ENCODE measurements around the gene CLDN14. TPM values are rescaled to one million over a fixed set of nuclear protein-coding genes. Genes with fewer than 3 reads are reported as not detected.

Gene CLDN14, protein sequence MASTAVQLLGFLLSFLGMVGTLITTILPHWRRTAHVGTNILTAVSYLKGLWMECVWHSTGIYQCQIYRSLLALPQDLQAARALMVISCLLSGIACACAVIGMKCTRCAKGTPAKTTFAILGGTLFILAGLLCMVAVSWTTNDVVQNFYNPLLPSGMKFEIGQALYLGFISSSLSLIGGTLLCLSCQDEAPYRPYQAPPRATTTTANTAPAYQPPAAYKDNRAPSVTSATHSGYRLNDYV
- under 1 TPM in 1 of 2 donors, not detected in 1; 0.04 TPM for polyA plus RNA-seq

DNA sequence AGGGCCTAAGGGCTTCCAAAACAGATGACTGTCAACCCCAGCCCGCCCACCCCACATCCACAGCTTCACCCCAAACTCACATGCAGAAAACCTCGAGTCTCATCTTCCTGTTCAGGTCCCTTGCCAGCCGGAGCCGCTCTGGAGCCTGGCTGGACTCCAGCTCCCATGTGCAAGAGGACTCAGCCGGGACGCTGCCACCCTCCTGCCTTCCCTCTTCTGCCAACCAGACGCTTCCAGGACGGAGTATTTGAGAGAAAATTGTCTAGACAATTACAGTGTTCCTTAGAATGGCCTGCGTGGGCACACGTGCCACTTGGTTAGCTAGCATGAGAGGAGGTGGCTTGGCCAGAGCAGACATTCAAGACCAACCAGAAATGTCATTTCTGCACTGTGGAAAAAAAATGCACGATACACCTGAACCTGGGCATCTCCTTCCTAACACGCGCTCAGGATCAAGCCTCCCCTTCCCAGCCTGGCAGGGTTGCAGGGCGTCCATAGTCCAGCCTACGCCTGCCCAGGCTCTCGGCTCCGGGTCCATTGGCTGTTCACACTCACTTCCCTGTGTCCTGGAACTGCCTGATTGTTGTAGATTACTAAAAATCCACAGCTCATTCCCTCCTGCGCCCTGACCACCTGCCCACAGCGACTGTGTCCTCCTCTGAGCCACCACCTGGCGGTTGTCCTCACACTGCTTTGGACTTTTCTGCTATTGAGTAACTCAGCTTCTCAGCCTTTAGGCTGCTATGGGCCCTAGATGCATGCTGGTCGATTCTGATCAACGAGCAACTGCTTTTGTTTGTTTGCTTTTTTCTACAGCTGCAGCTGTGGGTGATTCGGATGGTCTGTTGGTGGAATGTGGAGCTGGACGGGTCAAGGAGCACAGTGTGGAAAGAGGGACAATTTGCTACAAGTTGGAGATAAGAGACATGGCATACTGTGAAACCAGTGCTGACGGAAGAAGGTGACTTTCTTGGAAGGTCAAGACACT lies at the start of gene CLDN14:
Gene CLDN14, minus strand, starts transcription at position 708 of the 988 bp plus-strand sequence. CDS start 18,427 bp downstream, outside the sequence.
- Histone ChIP-seq H3K9me3 (ENCODE audit: control insufficient read depth in 2 of 2, insufficient read depth in 1 of 2, low read depth in 1 of 2, low read length in 1 of 2) (no peaks in the 10 kb centered on the region), H3K36me3 (ENCODE audit: control insufficient read depth in 2 of 2, insufficient read depth in 2 of 2, low read length in 1 of 2) (no peaks in the 10 kb centered on the region), H3K4me1 (ENCODE audit: control insufficient read depth in 2 of 2, insufficient read depth in 2 of 2, low read length in 1 of 2) (peaks cover 0 to 5% of the 10 kb centered on the region in 2 donors), H3K27me3 (ENCODE audit: control insufficient read depth in 1 of 2, insufficient read depth in 2 of 2, low read length in 2 of 2) (no peaks in the 10 kb centered on the region), H3K27ac (ENCODE audit: low read depth in 2 of 2, low read length in 1 of 2) (no peak within 1 kb of the TSS), H3K4me3 (ENCODE audit: low read depth in 1 of 2, low read length in 2 of 2) (no peak within 1 kb of the TSS)
- 65% methylated on average over 25 of the region's 25 CpGs for WGBS, 2 donors

DNA sequence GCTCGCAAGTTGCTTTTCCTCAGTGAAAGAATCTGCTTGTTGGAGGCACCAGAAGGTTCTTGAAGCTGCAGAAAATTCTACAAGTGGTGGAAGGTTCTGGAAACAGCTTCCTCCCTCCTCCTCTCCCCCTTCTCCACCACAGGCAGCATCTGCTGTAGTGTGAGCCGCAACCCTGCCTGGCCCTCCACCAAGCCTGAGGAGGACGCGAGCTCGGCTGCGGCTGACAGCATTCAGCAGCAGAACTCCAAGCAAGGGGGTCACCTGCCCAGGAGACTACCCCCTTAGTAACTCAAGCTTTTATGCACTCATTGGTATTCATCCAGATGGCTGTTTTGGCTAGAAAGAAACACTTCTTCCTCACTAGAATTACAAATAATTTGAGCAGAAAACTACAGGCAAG lies 48.8 kb upstream of the CLDN14 start:
- no peaks in the 10 kb centered on the region for H3K4me1 ChIP-seq (ENCODE audit: control insufficient read depth in 2 of 2, insufficient read depth in 2 of 2, low read length in 1 of 2)
- H3K27ac ChIP-seq (ENCODE audit: low read depth in 2 of 2, low read length in 1 of 2), result no peak overlapping the region
- H3K4me3 ChIP-seq (ENCODE audit: low read depth in 1 of 2, low read length in 2 of 2), result no peak overlapping the region
- no peaks in the 10 kb centered on the region for H3K9me3 ChIP-seq (ENCODE audit: control insufficient read depth in 2 of 2, insufficient read depth in 1 of 2, low read depth in 1 of 2, low read length in 1 of 2)
- no peaks in the 10 kb centered on the region for H3K36me3 ChIP-seq (ENCODE audit: control insufficient read depth in 2 of 2, insufficient read depth in 2 of 2, low read length in 1 of 2)
- H3K27me3 ChIP-seq (ENCODE audit: control insufficient read depth in 1 of 2, insufficient read depth in 2 of 2, low read length in 2 of 2), result peaks cover 0 to 2% of the 10 kb centered on the region in 2 donors
- 87 to 92% methylated on average over 6 of the region's 6 CpGs for WGBS, 2 donors

DNA sequence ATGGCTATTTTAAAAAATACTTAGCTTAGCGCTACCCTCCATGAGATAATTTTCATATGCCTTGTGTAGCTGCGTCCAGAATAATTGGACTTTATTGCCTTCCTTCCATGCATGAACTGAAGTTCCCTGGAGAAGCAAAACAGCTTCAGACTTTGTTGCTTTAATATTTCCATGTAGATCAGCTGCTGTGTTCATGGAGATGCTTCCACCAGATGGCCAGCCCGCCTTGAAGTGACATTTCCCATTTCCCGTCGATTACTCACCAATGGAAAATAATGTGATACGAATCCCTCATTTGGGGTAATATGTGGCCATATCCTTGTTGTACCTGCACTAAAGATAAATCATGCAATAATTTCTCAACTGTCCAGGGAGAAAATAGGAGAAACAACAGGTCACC lies 47.4 kb upstream of the CLDN14 start:
- Histone ChIP-seq H3K4me1 (ENCODE audit: control insufficient read depth in 2 of 2, insufficient read depth in 2 of 2, low read length in 1 of 2) (no peaks in the 10 kb centered on the region), H3K4me3 (ENCODE audit: low read depth in 1 of 2, low read length in 2 of 2) (no peak overlapping the region)

DNA sequence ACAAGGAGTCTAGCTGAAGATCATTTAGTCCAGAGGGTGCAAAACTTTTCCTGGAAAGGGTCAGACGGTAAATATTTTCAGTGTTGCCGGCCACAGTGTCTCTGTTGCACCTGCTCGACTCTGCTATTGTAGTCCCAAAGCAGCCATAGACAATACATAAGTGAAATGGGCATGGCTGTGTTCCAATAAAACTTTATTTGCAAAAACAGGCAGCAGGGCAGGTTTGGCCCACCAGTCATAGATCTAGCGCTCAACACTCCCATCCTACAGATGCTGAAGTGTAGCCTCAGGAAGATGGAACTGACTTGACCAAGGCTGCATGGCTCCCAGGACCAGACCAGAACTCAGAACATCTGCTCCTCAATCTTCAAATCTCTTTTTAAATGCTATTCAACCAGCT lies 46.2 kb upstream of the CLDN14 start:
- no peak overlapping the region for H3K4me3 ChIP-seq (ENCODE audit: low read depth in 1 of 2, low read length in 2 of 2)
- H3K9me3 ChIP-seq (ENCODE audit: control insufficient read depth in 2 of 2, insufficient read depth in 1 of 2, low read depth in 1 of 2, low read length in 1 of 2), result no peaks in the 10 kb centered on the region
- no peak overlapping the region for H3K27ac ChIP-seq (ENCODE audit: low read depth in 2 of 2, low read length in 1 of 2)
- no peaks in the 10 kb centered on the region for H3K36me3 ChIP-seq (ENCODE audit: control insufficient read depth in 2 of 2, insufficient read depth in 2 of 2, low read length in 1 of 2)
- H3K27me3 ChIP-seq (ENCODE audit: control insufficient read depth in 1 of 2, insufficient read depth in 2 of 2, low read length in 2 of 2), result peaks cover 0 to 2% of the 10 kb centered on the region in 2 donors
- no peaks in the 10 kb centered on the region for H3K4me1 ChIP-seq (ENCODE audit: control insufficient read depth in 2 of 2, insufficient read depth in 2 of 2, low read length in 1 of 2)
- 95 to 96% methylated on average over 4 of the region's 4 CpGs for WGBS, 2 donors

More for the DNA sequence above, 47.4 kb upstream of the CLDN14 start:
- Histone ChIP-seq H3K27me3 (ENCODE audit: control insufficient read depth in 1 of 2, insufficient read depth in 2 of 2, low read length in 2 of 2) (peaks cover 0 to 2% of the 10 kb centered on the region in 2 donors), H3K9me3 (ENCODE audit: control insufficient read depth in 2 of 2, insufficient read depth in 1 of 2, low read depth in 1 of 2, low read length in 1 of 2) (no peaks in the 10 kb centered on the region), H3K27ac (ENCODE audit: low read depth in 2 of 2, low read length in 1 of 2) (no peak overlapping the region), H3K36me3 (ENCODE audit: control insufficient read depth in 2 of 2, insufficient read depth in 2 of 2, low read length in 1 of 2) (no peaks in the 10 kb centered on the region)
- WGBS, 2 donors, result 80 to 91% methylated on average over 6 of the region's 6 CpGs

DNA sequence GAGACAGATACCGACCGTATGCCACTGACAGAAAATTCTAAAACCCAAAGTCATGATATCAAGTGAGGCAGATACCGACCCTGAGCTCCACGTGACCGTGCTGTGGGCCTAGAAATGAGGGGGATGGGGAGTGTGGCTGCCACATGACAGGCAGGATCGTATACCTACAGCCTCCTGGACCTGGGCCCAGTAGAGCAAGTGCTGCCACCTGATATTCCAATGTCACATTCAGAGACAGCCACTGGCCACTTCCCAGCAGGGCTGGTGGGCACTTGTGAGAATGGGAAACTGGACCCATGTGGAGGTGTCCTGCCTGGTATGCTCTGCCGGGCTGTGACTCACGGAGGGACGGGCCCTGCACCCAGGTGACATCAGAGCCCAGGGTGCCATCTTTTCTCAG lies 44.6 kb upstream of the CLDN14 start:
- peaks cover 0 to 2% of the 10 kb centered on the region in 2 donors for H3K27me3 ChIP-seq (ENCODE audit: control insufficient read depth in 1 of 2, insufficient read depth in 2 of 2, low read length in 2 of 2)
- H3K27ac ChIP-seq (ENCODE audit: low read depth in 2 of 2, low read length in 1 of 2), result no peak overlapping the region
- H3K4me3 ChIP-seq (ENCODE audit: low read depth in 1 of 2, low read length in 2 of 2), result no peak overlapping the region
- no peaks in the 10 kb centered on the region for H3K36me3 ChIP-seq (ENCODE audit: control insufficient read depth in 2 of 2, insufficient read depth in 2 of 2, low read length in 1 of 2)
- H3K4me1 ChIP-seq (ENCODE audit: control insufficient read depth in 2 of 2, insufficient read depth in 2 of 2, low read length in 1 of 2), result no peaks in the 10 kb centered on the region
- WGBS, 2 donors, result 76 to 79% methylated on average over 9 of the region's 9 CpGs
- peaks cover 0 to 5% of the 10 kb centered on the region in 2 donors for H3K9me3 ChIP-seq (ENCODE audit: control insufficient read depth in 2 of 2, insufficient read depth in 1 of 2, low read depth in 1 of 2, low read length in 1 of 2)

DNA sequence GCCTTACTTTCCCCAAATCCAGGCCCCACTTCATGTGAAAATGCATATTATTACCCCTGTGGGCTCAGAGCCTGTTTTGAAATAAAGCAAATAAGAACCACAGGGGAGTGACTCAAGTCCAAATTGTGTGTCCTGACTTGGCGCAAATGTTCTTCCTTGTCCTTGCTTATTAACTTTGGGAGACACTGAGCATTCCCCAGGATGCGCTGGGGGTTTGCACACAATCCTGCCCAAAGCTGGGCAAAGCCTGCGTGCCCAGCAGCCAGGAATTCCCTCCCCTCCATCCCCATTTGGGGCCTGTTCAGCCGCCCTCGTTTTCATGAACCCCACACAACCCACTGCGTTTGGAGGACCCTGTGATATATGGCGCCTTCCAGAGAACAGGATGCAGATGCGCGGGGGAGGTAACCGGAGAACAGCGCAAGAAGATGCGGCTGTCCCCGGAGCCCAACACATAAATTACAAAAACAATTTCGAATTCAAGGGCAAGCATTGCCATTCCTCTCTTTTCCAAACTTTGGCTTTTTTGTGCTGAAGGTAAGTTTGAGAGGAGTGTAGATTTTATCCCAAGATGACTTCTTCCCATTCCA lies 42.4 kb upstream of the CLDN14 start:
- no peak overlapping the region for H3K27ac ChIP-seq (ENCODE audit: low read depth in 2 of 2, low read length in 1 of 2)
- peaks cover 0 to 5% of the 10 kb centered on the region in 2 donors for H3K9me3 ChIP-seq (ENCODE audit: control insufficient read depth in 2 of 2, insufficient read depth in 1 of 2, low read depth in 1 of 2, low read length in 1 of 2)
- no peaks in the 10 kb centered on the region for H3K4me1 ChIP-seq (ENCODE audit: control insufficient read depth in 2 of 2, insufficient read depth in 2 of 2, low read length in 1 of 2)
- H3K36me3 ChIP-seq (ENCODE audit: control insufficient read depth in 2 of 2, insufficient read depth in 2 of 2, low read length in 1 of 2), result no peaks in the 10 kb centered on the region
- WGBS, 2 donors, result 85 to 90% methylated on average over 14 of the region's 14 CpGs
- no peak overlapping the region for H3K4me3 ChIP-seq (ENCODE audit: low read depth in 1 of 2, low read length in 2 of 2)
- H3K27me3 ChIP-seq (ENCODE audit: control insufficient read depth in 1 of 2, insufficient read depth in 2 of 2, low read length in 2 of 2), result no peaks in the 10 kb centered on the region

DNA sequence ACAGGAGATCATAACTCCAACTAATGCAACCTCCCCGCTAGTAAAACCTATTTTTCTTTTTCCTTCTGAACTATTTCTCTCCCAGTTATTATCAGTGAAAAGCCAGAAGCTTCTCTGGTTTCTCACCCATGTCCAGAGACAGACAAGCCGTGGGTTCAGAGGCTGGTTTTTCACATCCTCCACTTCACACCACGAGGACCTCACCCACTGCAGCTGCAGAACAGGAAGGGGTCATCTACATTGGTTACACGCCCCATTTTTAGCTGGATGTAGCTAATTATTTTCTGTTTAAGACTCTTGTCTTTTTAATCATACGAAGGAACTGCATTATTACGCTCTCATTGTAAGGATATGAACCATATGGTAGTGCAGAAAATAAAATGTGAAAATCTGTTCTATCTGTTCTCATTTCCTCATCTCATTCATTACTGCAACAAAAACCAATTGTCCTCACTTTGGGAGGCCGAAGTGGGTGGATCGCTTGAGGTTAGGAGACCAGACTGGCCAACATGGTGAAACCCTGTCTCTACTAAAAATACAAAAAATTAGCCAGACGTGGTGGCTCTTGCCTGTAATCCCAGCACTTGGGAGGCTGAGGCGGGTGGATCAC lies 39.1 kb upstream of the CLDN14 start:
- no peak overlapping the region for H3K27ac ChIP-seq (ENCODE audit: low read depth in 2 of 2, low read length in 1 of 2)
- 80% methylated on average over 10 of the region's 10 CpGs for WGBS, 2 donors
- H3K27me3 ChIP-seq (ENCODE audit: control insufficient read depth in 1 of 2, insufficient read depth in 2 of 2, low read length in 2 of 2), result no peaks in the 10 kb centered on the region
- H3K9me3 ChIP-seq (ENCODE audit: control insufficient read depth in 2 of 2, insufficient read depth in 1 of 2, low read depth in 1 of 2, low read length in 1 of 2), result peaks cover 0 to 5% of the 10 kb centered on the region in 2 donors
- H3K4me1 ChIP-seq (ENCODE audit: control insufficient read depth in 2 of 2, insufficient read depth in 2 of 2, low read length in 1 of 2), result no peaks in the 10 kb centered on the region
- H3K4me3 ChIP-seq (ENCODE audit: low read depth in 1 of 2, low read length in 2 of 2), result no peak overlapping the region
- no peaks in the 10 kb centered on the region for H3K36me3 ChIP-seq (ENCODE audit: control insufficient read depth in 2 of 2, insufficient read depth in 2 of 2, low read length in 1 of 2)

DNA sequence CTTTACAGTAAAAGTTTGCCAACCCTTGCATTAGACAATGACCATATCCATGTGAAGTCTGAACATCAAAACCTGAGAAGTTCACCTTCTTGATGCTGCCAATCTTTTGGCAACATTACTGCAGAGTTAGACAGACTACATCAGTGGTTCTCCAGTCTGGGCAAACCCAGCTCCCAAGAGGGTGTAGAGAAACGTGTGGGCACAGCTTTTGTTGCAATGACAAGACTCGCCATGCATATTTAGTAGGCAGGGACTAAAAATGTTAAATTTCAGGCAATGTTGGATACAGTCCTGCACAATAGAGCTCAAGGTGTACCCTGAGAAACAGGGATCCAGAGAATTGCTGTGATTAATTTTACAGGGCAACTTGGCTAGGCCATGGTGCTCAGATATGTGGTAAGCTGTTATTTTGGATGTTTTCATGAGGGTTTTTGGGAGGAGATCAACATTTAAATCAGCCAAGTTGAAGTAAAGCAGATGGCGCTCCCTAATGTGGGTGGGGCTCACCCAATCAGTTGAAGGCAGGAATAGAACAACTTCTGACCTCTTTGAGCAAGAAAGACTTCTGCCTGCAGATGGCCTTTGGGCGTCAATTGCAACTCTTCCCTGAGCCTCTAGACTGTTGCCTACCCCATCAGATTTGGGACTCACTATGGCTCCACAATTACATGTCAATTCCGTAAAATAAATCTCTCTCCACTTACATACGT lies 37.6 kb upstream of the CLDN14 start:
- peaks cover 0 to 5% of the 10 kb centered on the region in 2 donors for H3K9me3 ChIP-seq (ENCODE audit: control insufficient read depth in 2 of 2, insufficient read depth in 1 of 2, low read depth in 1 of 2, low read length in 1 of 2)
- H3K27me3 ChIP-seq (ENCODE audit: control insufficient read depth in 1 of 2, insufficient read depth in 2 of 2, low read length in 2 of 2), result no peaks in the 10 kb centered on the region
- H3K36me3 ChIP-seq (ENCODE audit: control insufficient read depth in 2 of 2, insufficient read depth in 2 of 2, low read length in 1 of 2), result no peaks in the 10 kb centered on the region
- H3K27ac ChIP-seq (ENCODE audit: low read depth in 2 of 2, low read length in 1 of 2), result no peak overlapping the region
- H3K4me3 ChIP-seq (ENCODE audit: low read depth in 1 of 2, low read length in 2 of 2), result no peak overlapping the region
- H3K4me1 ChIP-seq (ENCODE audit: control insufficient read depth in 2 of 2, insufficient read depth in 2 of 2, low read length in 1 of 2), result no peaks in the 10 kb centered on the region
- 84 to 87% methylated on average over 6 of the region's 6 CpGs for WGBS, 2 donors

DNA sequence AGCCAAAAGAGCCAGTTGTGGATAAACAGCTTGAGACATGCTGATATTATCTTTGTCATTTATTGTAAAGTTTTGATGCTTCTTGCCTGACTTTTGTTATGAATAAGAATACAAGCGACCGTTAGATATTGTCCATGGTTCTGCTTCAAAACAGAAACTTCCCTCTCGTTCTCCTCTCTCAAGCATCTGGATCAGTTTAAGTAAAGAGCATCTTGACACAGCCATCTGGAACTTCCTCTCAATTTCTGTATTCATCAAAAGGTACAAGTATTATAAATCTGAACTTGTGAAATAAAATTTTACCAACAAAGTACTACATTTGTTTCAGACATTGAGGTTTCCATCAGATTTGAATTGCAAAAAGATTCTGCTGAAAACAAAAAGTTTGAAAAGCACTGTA lies 36.4 kb upstream of the CLDN14 start:
- 67 to 69% methylated on average over 3 of the region's 3 CpGs for WGBS, 2 donors

More for the DNA sequence above, 36.4 kb upstream of the CLDN14 start:
- Histone ChIP-seq H3K4me3 (ENCODE audit: low read depth in 1 of 2, low read length in 2 of 2) (no peak overlapping the region), H3K36me3 (ENCODE audit: control insufficient read depth in 2 of 2, insufficient read depth in 2 of 2, low read length in 1 of 2) (no peaks in the 10 kb centered on the region), H3K27ac (ENCODE audit: low read depth in 2 of 2, low read length in 1 of 2) (no peak overlapping the region), H3K27me3 (ENCODE audit: control insufficient read depth in 1 of 2, insufficient read depth in 2 of 2, low read length in 2 of 2) (no peaks in the 10 kb centered on the region), H3K4me1 (ENCODE audit: control insufficient read depth in 2 of 2, insufficient read depth in 2 of 2, low read length in 1 of 2) (no peaks in the 10 kb centered on the region), H3K9me3 (ENCODE audit: control insufficient read depth in 2 of 2, insufficient read depth in 1 of 2, low read depth in 1 of 2, low read length in 1 of 2) (peaks cover 0 to 5% of the 10 kb centered on the region in 2 donors)

Data from esophagus (tissue), 2 donors.